Diencephalon (tissue), 1 donor: Measurements from ENCODE around the gene CASP14. TPM values are rescaled to one million over a fixed set of nuclear protein-coding genes. Genes with fewer than 3 reads are reported as not detected.

Source experiments
- total RNA-seq: library from RNA; depleted of rRNA; stranded (reverse); fragments of >200 nt; gene quantifications from one replicate; pipeline ENCODE4 v1.2.3, GENCODE V29; 2014

Gene CASP14, protein sequence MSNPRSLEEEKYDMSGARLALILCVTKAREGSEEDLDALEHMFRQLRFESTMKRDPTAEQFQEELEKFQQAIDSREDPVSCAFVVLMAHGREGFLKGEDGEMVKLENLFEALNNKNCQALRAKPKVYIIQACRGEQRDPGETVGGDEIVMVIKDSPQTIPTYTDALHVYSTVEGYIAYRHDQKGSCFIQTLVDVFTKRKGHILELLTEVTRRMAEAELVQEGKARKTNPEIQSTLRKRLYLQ
- total RNA-seq: not detected

DNA sequence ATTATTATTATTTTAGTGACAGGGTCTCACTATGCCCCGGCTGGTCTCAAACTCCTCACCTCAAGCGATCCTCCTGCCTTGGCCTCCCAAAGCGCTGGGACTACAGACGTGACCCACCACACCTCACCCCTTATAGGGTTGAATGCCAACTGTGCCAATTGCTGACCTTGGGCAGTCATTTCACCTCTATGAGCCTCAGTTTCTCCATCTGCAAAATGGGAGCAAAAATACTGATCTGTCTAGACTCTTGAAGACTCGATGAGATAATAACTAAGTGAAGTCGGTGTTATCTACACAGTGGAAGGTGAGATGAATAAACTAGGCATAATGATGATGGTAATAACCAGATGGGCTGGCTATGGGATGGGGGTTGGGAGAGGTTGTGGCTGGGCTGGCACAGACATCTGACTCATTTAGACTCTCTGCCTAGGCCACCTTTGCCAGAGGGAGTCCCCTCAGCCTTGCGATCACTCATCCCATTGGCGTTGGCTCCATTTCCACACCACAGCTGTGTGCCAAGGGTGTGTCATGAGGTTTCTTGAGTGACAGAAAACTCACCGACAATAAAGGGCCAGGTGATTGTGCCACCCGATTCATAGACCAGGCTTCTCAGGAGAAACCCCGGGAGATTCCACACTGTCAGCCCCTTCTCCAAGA lies at the start of gene CASP14:
TSS of gene CASP14 (plus strand) at position 596 of the 657 bp plus-strand sequence. CDS start 2,772 bp downstream, outside the sequence.

DNA sequence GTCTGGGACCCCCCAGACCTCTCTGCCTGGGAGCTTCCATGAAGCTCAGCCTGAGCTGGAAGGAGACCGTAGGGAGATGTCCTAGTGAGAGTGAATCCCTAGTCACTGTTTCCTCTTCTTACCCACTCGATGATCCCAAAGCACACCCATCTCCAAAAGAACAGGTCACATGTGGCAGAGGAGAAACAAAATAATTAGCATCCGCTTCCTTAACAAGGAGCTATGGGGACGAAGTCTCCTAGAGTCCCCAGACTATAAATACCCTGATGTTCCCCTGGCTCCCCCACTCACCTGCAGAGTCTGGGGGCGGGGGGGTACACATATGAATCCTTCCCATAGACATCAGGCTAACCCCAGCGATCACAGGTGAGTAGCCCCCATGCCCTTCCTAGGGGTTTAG lies 32.6 kb downstream of the CASP14 start, which contains the start of gene OR1I1:
TSS of gene OR1I1 (plus strand) at position 301 of the 400 bp plus-strand sequence. CDS start 4,855 bp downstream, outside the sequence.

DNA sequence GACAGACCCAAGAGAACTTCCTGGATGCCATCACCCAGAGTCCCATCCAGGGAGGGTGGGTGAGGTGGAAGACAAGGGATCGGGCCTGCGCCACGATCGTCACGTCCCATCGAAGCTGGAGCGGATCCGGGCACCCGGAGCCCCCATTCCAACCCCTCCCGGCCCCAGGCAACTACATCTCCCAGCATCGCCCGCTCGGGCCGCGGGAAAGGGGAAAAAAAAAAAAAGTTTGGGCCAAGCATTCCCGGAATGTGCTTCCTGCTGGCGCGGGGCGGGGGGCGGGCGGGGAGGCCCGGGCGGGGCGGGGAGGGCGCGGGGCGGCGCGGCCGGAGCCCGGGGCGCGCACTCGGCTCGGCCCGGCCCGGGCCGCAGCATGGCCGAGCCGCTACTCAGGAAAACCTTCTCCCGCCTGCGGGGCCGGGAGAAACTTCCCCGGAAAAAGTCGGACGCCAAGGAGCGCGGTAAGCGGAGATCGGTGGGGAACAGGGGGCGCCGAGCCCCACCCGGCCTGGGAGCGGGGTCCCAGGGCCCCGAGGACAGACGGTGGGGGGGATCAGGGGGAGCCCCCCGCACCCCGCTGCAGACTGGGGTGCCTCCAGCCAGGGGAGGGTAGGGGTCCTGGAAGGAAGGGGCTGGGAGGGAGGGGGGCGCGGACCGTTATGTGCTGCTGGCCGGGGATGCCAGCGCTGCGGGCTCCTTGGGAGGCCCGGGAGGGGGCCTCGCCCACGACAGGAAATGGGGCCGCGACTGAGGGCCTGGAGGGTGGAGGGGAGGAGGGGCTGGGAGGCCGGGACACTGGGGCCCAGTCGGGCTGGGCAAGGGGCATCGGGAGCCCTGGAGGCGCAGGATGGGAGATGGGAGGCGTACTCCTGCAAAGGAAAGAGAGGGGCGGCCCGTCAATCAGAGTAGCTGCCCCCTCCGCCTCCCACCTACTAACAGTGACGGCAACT lies 58.1 kb downstream of the CASP14 start, which contains the start of gene SYDE1:
TSS of gene SYDE1 (plus strand) at position 341 of the 950 bp plus-strand sequence. CDS start at position 374, 33 bp downstream.

Other genes with a start within 250 kb of the CASP14 start
- not detected for gene OR7A5, start 214.3 kb upstream of the CASP14 start, total RNA-seq
- not detected for gene OR7C1, start 214.3 kb upstream of the CASP14 start, total RNA-seq
- not detected for gene OR7A10, start 200.6 kb upstream of the CASP14 start, total RNA-seq
- gene OR7A17, start 163.3 kb upstream of the CASP14 start, total RNA-seq: not detected
- not detected for gene OR7C2, start 108.0 kb upstream of the CASP14 start, total RNA-seq
- 56.7 TPM for gene SLC1A6, start 69.6 kb upstream of the CASP14 start, total RNA-seq
- not detected for gene OR1I1, start 32.7 kb downstream of the CASP14 start, total RNA-seq
- 3.9 TPM for gene SYDE1, start 57.9 kb downstream of the CASP14 start, total RNA-seq
- 16.6 TPM for gene NOTCH3, start 151.5 kb downstream of the CASP14 start, total RNA-seq
- 0.46 TPM for gene EPHX3, start 183.0 kb downstream of the CASP14 start, total RNA-seq